Keratinocyte (primary cell): ENCODE data around the gene SLC16A2. TPM values are rescaled to one million over a fixed set of nuclear protein-coding genes. Genes with fewer than 3 reads are reported as not detected.

Experiments used
- DNase-seq: peaks from one replicate; pipeline ENCODE4 v3.0.0-alpha.2; 2011; ENCODE audit warnings: low read depth, missing footprints, low spot score
- FAIRE-seq: peaks from 2 replicates; lab custom pipeline; 2011; peaks lifted over from hg19 to GRCh38; lab: Jason Lieb, UNC
- H2AFZ ChIP-seq: 2 replicates; pipeline ENCODE4 v1.6.0; 2012; ENCODE audit warnings: low read length, control low read depth, inconsistent platforms; ENCODE audit not compliant: control insufficient read depth
- H3K27ac ChIP-seq: 2 replicates; pipeline ENCODE4 v1.5.1; 2011; ENCODE audit warnings: low read length; ENCODE audit not compliant: control insufficient read depth, insufficient read depth
- H3K27me3 ChIP-seq: 3 replicates; pipeline ENCODE4 v1.6.0; 2011; ENCODE audit warnings: low read length; ENCODE audit not compliant: control insufficient read depth, insufficient read depth; ENCODE audit errors: extremely low read depth
- H3K36me3 ChIP-seq, 2 experiments: 2 replicates in 1 of 2; 3 replicates in 1 of 2; pipeline ENCODE4 v1.5.1; 2011; ENCODE audit warnings: low read length in 2 of 2, mild to moderate bottlenecking in 1 of 2; ENCODE audit not compliant: control insufficient read depth in 2 of 2, insufficient read depth in 2 of 2; ENCODE audit errors: extremely low read depth in 1 of 2
- H3K4me1 ChIP-seq: 3 replicates; pipeline ENCODE4 v1.5.1; 2011; ENCODE audit warnings: low read length; ENCODE audit not compliant: control insufficient read depth, insufficient read depth; ENCODE audit errors: extremely low read depth
- H3K4me2 ChIP-seq: 3 replicates; pipeline ENCODE4 v1.6.0; 2011; ENCODE audit warnings: low read depth, low read length; ENCODE audit not compliant: control insufficient read depth, insufficient read depth; ENCODE audit errors: extremely low read depth
- H3K4me3 ChIP-seq, 3 experiments: fragments of 200-600 bp in 1 of 3; sonication (generic) in 1 of 3; 2 replicates in 2 of 3; 3 replicates in 1 of 3; pipeline ENCODE4 v1.5.1; 2011 to 2016; ENCODE audit warnings: low read length in 3 of 3, mild to moderate bottlenecking in 3 of 3, control low read depth in 2 of 3, inconsistent platforms in 1 of 3, low read depth in 1 of 3, mixed read lengths in 1 of 3, mixed run types in 1 of 3, moderate library complexity in 1 of 3; ENCODE audit not compliant: control insufficient read depth in 2 of 3, insufficient read depth in 2 of 3; ENCODE audit errors: extremely low read depth in 1 of 3
- H3K79me2 ChIP-seq: 2 replicates; pipeline ENCODE4 v1.6.0; 2012; ENCODE audit warnings: low read length; ENCODE audit not compliant: control insufficient read depth, insufficient read depth
- H3K9ac ChIP-seq: 3 replicates; pipeline ENCODE4 v1.6.0; 2011; ENCODE audit warnings: low read length; ENCODE audit not compliant: control insufficient read depth, insufficient read depth; ENCODE audit errors: extremely low read depth
- H3K9me1 ChIP-seq: 3 replicates; pipeline ENCODE4 v1.6.0; 2011; ENCODE audit warnings: low read length; ENCODE audit not compliant: control insufficient read depth, insufficient read depth; ENCODE audit errors: extremely low read depth
- H3K9me3 ChIP-seq: 2 replicates; pipeline ENCODE4 v1.5.1; 2012; ENCODE audit warnings: low read depth, low read length; ENCODE audit not compliant: control insufficient read depth
- H4K20me1 ChIP-seq: 3 replicates; pipeline ENCODE4 v1.6.0; 2011; ENCODE audit warnings: low read length; ENCODE audit not compliant: control insufficient read depth, insufficient read depth; ENCODE audit errors: extremely low read depth
- CTCF ChIP-seq, 3 experiments: IDR thresholded peaks in 1 of 3; conservative IDR thresholded peaks in 1 of 3; optimal IDR thresholded peaks in 1 of 3; 2 replicates in 2 of 3; 3 replicates in 1 of 3; pipeline versions ENCODE3 to v1.5.1; 2011; ENCODE audit warnings: low read length in 3 of 3, mild to moderate bottlenecking in 3 of 3, moderate library complexity in 2 of 3, control low read depth in 1 of 3, inconsistent platforms in 1 of 3; ENCODE audit not compliant: insufficient read depth in 2 of 3; ENCODE audit errors: extremely low read depth in 1 of 3
- EZH2 ChIP-seq: IDR thresholded peaks from one replicate; pipeline ENCODE4 v1.6.1; 2012; ENCODE audit warnings: inconsistent platforms, mild to moderate bottlenecking, low read length, moderate library complexity
- dilution Hi-C: fragments of 300-500 bp; cut with MboI; formaldehyde crosslinking; loops from one replicate; pipeline ENCODE4 v1.7.0; 2020; ENCODE audit warnings: low sequenced_read_pairs; ENCODE audit not compliant: extremely low pct_ligation_motif_present
- polyA plus RNA-seq, 5 experiments: library from polyadenylated mRNA; depleted of rRNA in 3 of 5; stranded (reverse) in 3 of 5; stranded (forward) in 1 of 5; unstranded in 1 of 5; fragments of >200 nt; gene quantifications; 1 replicate in 1 of 5; 2 replicates in 3 of 5; 3 replicates in 1 of 5; pipeline versions ENCODE4 v1.2.1 to v1.2.3, GENCODE V29; 2011 to 2012; ENCODE audit warnings: missing spikeins in 2 of 5, low read depth in 1 of 5, low replicate concordance in 1 of 5

SLC16A2 gene
- polyA plus RNA-seq, 1 donor (not counting 4 experiments of a cell fraction or from before 2014, with no cell fraction given), result 38.4 TPM

- Histone ChIP-seq H3K9me3 (no peaks in the 10 kb centered on the region), H3K4me2 (no peak overlapping the region), H3K4me3 (no peak overlapping the region), H2AFZ (no peak overlapping the region), H3K36me3 (no peaks in the 10 kb centered on the region), H3K27me3 (no peaks in the 10 kb centered on the region), H3K9ac (no peak overlapping the region), H4K20me1 (no peaks in the 10 kb centered on the region), H3K4me1 (peaks cover 5% of the 10 kb centered on the region), H3K9me1 (no peaks in the 10 kb centered on the region), H3K27ac (no peak overlapping the region), H3K79me2 (no peaks in the 10 kb centered on the region)
- no peak for TF ChIP-seq CTCF (optimal IDR thresholded peaks at IDR 0.05 in 1 of 3, IDR thresholded peaks at IDR 0.05 in 1 of 3, conservative IDR thresholded peaks at IDR 0.05 in 1 of 3; ENCODE audit: extremely low read depth in 1 of 3, insufficient read depth in 2 of 3, low read length in 3 of 3)
- FAIRE-seq, result no peak
- dilution Hi-C loops, result no loop called here
- DNase-seq, result no peak
Measured at GRCh38 chrX:74534569-74535038, 113.3 kb downstream of the SLC16A2 start.

DNA sequence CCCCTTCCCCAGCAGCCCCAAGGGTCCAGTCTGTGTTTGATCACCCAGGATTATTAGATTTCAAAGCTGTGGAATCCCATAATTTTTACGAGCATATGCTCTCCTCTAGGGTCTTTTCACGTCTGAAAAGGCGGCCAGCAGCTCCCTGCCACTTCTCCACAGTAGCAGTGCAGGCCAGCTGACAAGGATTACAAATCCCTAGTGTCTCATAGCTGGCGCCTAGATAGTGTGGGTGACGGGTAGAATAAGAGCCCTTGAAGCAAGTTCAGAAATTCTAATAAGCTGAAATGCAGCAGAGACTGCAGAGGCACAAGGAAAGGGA is 113.8 kb downstream of the SLC16A2 start:
- Histone ChIP-seq H3K79me2 (no peaks in the 10 kb centered on the region), H3K9me1 (no peaks in the 10 kb centered on the region), H3K27ac (no peak overlapping the region), H3K27me3 (no peaks in the 10 kb centered on the region), H2AFZ (no peak overlapping the region), H3K9ac (no peak overlapping the region), H3K9me3 (no peaks in the 10 kb centered on the region), H3K4me1 (peaks cover 5% of the 10 kb centered on the region), H3K4me3 (no peak overlapping the region), H4K20me1 (no peaks in the 10 kb centered on the region), H3K36me3 (no peaks in the 10 kb centered on the region), H3K4me2 (no peak overlapping the region)
- TF ChIP-seq CTCF (optimal IDR thresholded peaks at IDR 0.05 in 1 of 3, IDR thresholded peaks at IDR 0.05 in 1 of 3, conservative IDR thresholded peaks at IDR 0.05 in 1 of 3; ENCODE audit: extremely low read depth in 1 of 3, insufficient read depth in 2 of 3, low read length in 3 of 3) (no peak), EZH2 (no peak)
- dilution Hi-C loops, result no loop called here
- no peak for FAIRE-seq
- no peak for DNase-seq
